ENCODE measurements around the gene DUSP14.

DUSP14 gene

DNA sequence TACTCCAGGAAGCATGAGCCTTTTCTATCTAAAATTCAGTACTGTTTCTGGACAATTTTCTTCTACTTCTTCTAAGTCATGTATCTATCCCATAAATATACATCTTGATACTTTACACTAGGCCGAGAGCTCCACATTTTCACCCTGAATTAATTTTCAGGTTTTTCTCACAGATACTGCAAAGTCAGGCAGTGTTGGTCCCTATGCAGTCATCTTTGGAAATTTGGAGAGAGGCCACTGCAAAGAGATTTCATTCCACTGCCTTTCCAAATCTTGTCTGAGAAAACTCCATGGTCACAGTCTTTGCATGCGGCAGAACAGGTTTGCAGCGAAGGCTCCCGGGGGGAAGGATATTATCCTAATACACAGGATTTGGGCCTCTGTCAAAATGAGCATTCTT is 28.2 kb downstream of the DUSP14 start:
- DNase-seq: no peak

DNA sequence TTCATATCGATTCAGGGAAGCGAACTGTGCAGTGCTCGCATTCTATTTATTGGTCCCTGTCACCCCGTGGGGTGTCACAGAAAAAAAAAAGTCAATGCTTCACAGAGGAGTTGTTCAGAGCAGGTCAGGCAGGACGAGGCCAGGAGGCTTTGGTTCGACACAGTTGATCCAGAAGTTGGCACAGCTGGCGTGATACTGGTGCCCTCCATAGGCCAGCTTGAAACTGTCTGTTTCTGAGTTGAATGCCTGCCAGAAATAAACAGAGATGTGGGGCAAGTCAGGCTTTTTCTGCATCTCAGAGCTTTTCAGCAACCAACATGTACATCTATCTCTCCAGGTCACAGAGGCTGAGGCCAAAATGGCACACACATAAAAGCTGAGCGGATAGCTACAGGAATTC is 29.1 kb downstream of the DUSP14 start:
- no peak for DNase-seq

- peak; percentile 39 for DNase-seq
These were observed 29.7 kb downstream of the DUSP14 start for GRCh38 chr17:37519251-37519985.

DNA sequence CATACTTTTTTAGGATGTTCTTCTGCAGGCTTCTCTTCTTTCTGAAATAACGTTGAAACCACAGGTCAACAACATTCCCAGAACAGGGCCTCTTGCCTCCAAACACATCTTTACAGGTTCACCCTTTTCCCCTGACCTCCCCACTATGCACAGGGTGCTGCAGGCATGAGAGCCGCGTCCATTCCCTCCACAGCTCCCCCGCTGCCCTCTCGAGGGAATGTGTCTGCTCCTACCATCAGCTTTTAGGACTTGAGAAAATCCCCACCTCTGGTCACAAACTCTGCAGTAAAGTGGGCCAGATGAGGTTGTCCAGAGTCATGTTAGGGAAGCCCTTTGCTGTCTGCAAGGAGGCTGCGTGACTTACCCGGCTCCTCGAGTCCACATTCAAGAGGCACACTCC is 30.5 kb downstream of the DUSP14 start:
- no peak for DNase-seq

DNA sequence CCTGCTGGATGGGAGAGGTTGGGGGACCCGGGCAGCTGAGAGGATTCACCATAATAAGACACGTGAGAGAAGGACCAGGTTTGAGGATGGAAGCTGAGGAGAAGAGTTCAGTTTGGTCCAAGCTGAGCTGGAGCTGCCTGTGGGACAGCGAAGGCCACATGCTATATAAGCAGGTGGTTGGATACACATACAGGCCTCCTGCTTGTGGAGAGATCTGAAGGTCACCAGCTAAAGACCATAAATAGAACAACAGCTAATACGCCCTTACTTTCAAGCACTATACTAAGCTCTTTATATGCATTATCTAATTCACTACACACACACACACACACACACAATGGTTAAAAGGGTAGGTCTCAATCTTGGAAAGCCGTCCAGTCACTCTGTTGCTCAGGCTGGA is 32.1 kb downstream of the DUSP14 start:
- DNase-seq: no peak

- DNase-seq: no peak
These were observed 34.1 kb downstream of the DUSP14 start for GRCh38 chr17:37523715-37524219.

DNA sequence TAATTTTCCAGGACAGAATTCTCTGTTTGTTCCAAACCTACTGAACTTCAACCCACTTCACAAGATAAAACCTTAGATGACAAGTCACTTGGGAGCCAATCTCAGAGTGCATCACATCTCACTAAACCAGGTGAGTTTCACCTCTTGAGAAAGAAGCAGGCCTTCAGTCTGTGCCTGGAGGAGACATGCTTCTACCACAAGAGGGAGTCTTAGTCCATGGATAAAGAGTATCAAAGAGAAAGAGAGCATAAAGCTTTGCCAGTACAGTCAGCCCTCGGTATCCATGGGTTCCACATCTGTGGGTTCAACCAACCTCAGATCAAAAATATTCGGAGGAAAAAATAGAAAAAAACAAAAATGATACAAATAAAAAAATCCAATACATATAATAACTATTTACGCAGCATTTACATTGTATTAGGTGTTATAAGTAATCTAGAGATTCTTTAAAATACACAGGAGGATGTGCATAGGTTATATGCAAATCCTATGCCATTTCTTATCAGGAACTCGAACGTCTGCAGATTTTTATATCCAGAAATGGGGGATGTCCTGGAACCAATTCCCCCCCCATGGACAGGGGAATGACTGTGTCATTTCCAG is 37.7 kb downstream of the DUSP14 start:
- DNase-seq: peak; percentile 54

DNA sequence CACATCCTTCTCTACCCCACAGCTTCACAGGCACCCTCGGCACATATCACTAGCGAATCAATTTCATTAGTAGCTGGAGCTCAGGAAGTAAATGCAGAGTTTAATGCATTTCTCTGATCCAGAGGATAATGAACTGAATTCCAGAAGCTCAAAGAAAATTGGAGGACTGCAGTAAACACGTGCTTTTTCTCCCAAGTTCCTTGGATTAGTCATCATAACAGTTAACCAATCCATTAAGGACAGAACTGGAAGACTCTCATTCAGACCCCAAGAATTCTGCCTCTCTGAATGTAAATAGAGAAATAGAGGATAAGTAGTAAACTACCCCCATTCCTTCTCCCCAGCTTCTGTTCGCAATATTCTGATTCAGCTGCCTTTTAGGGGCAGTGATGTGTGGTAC is 40.7 kb downstream of the DUSP14 start:
- DNase-seq: peak; percentile 34

GRCh38 chr17:37532756-37533155 is 43.1 kb downstream of the DUSP14 start:
- no peak for DNase-seq

DNA sequence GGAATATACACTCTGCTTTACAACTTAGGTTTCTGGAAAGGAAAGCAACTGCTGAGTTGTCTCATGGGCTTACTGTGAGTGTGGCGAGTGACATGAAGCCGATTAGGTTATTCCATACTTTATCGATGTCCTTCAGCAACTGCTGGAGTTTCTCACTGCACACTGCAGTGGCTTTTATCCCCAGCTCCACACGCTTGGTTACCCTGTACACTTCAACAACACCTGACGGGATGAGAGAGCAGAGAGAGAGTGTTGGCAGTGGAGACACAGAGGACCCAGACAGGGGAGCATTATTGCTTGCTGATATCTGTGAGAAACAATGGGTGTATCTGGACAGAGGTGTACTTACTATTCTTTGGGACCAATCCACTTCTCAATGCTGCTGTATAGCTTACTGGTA is 46.2 kb downstream of the DUSP14 start:
- no peak for DNase-seq

DNA sequence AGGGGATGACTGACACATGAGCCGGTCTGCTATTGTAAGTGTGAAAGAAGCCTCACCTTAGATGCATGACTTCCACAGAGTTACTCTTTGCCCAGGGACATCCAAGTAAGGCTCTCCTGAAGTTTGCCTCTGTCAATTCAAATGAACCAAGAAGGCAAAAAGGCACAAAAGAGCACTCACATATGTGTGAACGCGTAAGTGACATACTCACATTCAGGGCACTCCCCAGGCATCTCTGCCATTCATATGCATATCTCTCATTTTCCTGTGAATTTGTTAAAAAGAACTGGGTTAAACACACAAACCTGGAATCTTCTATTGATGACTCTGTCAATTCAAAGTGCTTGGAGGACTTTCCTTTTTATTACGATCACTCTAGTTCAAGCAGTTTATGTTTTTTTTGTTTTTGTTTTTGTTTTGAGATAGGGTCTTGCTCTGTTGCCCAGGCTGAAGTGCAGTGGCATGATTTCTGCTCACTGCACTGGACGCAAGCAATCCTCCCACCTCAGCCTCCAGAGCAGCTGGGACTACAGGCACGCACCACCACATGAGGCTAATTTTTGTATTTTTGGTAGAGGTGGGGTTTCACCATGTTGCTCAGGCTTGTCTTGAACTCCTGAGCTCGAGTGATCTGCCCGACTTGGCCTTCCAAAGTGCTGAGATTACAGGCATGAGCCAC is 49.4 kb downstream of the DUSP14 start:
- no peak for DNase-seq

GRCh38 chr17:37541880-37542660 is 52.4 kb downstream of the DUSP14 start:
- peak; percentile 76 for DNase-seq

DNA sequence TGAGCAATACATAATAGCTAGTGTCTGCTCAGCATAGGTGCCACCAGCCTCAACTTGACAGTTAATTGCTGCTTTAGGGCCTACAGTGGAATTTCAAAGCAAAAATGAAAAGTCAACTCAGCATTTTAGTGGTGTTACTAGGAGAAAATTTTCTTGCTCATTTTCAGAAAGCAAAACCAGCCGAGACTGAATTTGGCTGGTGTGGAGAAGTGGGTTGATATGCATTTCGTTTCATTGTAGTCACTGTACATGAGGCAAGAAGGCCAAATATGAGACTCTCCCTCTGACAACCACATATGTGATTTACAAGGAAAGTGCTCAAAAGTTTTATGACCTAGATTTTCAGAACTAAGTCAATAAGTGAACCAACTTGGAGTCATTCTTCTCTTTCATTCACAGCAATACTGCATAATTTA is 54.0 kb downstream of the DUSP14 start:
- DNase-seq: peak; percentile 53

GRCh38 chr17:37545486-37545885 is 55.8 kb downstream of the DUSP14 start:
- no peak for DNase-seq

DNA sequence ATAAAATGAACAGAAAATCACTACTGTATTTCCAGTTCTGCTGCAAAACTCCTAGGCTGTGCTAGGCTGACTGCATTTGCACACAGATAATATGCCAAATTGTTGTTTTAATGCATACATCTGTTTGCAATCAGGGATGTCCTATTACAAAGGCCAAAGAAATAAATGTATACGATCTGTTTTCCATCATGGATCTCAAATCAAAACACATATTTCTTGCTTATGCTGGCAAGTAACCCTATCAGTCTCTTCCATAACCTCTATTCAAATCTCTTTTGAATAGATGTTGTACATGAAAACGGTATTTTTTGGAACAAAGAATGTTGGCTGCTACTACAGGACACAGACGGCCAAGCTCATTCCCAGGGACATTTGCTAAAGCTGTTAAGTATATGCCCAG is 56.6 kb downstream of the DUSP14 start:
- DNase-seq: peak; percentile 27

GRCh38 chr17:37547986-37548385 is 58.3 kb downstream of the DUSP14 start:
- DNase-seq: no peak

- no peak for DNase-seq
These were observed 62.1 kb downstream of the DUSP14 start for GRCh38 chr17:37551788-37552187.

GRCh38 chr17:37553401-37553966 is 63.8 kb downstream of the DUSP14 start:
- DNase-seq: no peak

- DNase-seq: no peak
These were observed 65.7 kb downstream of the DUSP14 start for GRCh38 chr17:37555386-37555785.

DNA sequence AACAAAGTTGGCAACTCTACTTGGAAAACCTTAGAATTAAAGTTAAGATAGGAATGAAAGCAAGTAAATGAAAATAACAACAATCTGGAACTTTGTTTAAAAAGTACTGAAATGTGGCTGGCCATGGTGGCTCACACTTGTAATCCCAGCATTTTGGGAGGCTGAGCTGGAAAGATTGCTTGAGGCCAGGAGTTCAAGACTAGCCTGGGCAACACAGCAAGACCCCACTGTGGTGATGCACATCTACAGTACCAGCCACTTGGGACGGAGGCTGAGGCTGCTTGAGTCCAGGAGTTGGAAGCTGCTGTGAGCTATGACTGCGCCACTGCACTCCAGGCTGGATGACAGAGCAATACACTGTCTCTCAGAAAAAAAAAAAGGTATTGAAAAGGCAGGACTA is 67.8 kb downstream of the DUSP14 start:
- no peak for DNase-seq

GRCh38 chr17:37558299-37558698 is 68.6 kb downstream of the DUSP14 start:
- no peak for DNase-seq

GRCh38 chr17:37562016-37562745 is 72.5 kb downstream of the DUSP14 start:
- no peak for DNase-seq
